ENCODE data around the gene CELF3. TPM values are rescaled to one million over a fixed set of nuclear protein-coding genes. Genes with fewer than 3 reads are reported as not detected.

CELF3 gene
- total RNA-seq, 4 donors from 2014 or later, result 1.4 TPM; not detected in 3

- TF ChIP-seq POLR2A (IDR thresholded peaks at IDR 0.05), result no peak
- TF ChIP-seq, protein P1, sequence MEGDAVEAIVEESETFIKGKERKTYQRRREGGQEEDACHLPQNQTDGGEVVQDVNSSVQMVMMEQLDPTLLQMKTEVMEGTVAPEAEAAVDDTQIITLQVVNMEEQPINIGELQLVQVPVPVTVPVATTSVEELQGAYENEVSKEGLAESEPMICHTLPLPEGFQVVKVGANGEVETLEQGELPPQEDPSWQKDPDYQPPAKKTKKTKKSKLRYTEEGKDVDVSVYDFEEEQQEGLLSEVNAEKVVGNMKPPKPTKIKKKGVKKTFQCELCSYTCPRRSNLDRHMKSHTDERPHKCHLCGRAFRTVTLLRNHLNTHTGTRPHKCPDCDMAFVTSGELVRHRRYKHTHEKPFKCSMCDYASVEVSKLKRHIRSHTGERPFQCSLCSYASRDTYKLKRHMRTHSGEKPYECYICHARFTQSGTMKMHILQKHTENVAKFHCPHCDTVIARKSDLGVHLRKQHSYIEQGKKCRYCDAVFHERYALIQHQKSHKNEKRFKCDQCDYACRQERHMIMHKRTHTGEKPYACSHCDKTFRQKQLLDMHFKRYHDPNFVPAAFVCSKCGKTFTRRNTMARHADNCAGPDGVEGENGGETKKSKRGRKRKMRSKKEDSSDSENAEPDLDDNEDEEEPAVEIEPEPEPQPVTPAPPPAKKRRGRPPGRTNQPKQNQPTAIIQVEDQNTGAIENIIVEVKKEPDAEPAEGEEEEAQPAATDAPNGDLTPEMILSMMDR (IDR thresholded peaks at IDR 0.05), result no peak
- intact Hi-C loops (cut with DNase I), result no loop called here
- DNase-seq, result no peak
- peaks cover 3% of the 10 kb centered on the region for H3K27me3 ChIP-seq
- no peaks in the 10 kb centered on the region for H3K9me3 ChIP-seq
- no peaks in the 10 kb centered on the region for H3K36me3 ChIP-seq
- WGBS, 2 donors, result 42 to 50% methylated on average over 14 to 19 of the region's 19 CpGs
- no peak overlapping the region for H3K4me3 ChIP-seq (replicated peaks in 1 of 3)
- no peaks in the 10 kb centered on the region for H3K4me1 ChIP-seq
- H3K27ac ChIP-seq, result no peak overlapping the region
These were observed 11.8 kb upstream of the CELF3 start for GRCh38 chr1:151728151-151729054.

GRCh38 chr1:151723726-151724370 is 7.2 kb upstream of the CELF3 start:
- Histone ChIP-seq H3K9me3 (no peaks in the 10 kb centered on the region), H3K4me3 (replicated peaks in 1 of 3) (no peak overlapping the region), H3K27me3 (peaks cover 4% of the 10 kb centered on the region), H3K36me3 (no peaks in the 10 kb centered on the region), H3K27ac (no peak overlapping the region), H3K4me1 (peaks cover 6 to 17% of the 10 kb centered on the region in 2 donors)
- TF ChIP-seq POLR2A (IDR thresholded peaks at IDR 0.05), result no peak
- TF ChIP-seq, protein P1 (IDR thresholded peaks at IDR 0.05), result no peak
- DNase-seq, result no peak
- 40 to 48% methylated on average over 3 of the region's 3 CpGs for WGBS, 2 donors
- intact Hi-C loops (cut with DNase I), result no loop called here

DNA sequence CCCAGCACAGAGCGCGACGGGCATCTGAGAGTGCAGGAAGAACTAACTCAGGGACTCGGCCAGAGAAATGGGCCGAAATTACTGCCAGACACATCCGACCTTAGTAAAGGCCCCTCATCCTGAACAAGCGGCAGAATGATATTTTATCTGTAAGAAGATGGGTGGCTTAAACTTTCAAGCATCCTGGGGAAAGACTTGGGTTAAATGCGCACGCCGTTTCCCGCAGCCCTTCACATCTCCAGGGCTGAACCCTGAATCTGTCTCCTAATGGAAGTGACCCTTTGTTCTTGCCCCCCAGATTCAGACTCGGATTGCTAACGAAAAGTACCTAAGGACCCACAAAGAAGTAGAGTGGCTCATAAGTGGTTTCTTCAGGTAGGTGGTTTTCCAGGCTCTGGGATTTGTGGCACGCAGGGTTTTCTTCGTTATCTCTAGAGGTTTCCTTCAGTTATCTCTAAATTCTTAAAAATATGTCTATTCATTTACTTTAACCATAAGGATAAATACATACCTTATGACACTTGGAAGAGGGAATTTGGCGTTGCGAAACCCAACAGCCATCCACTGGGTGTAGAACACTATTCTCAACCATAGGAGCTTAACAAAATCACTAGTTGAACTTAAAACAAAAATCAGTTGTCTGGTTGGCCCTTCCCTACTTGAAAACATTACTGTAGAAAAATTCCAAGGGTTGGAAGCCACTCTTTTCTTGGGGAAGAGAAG is 5.3 kb upstream of the CELF3 start:
- no peaks in the 10 kb centered on the region for H3K36me3 ChIP-seq
- H3K4me1 ChIP-seq, result peaks cover 6 to 24% of the 10 kb centered on the region in 2 donors
- TF ChIP-seq POLR2A (IDR thresholded peaks at IDR 0.05), result no peak
- TF ChIP-seq, protein P1 (IDR thresholded peaks at IDR 0.05), result no peak
- WGBS, 2 donors, result 24 to 32% methylated on average over 14 to 17 of the region's 17 CpGs
- no peak for DNase-seq
- peaks cover 4% of the 10 kb centered on the region for H3K27me3 ChIP-seq
- no peak overlapping the region for H3K27ac ChIP-seq
- intact Hi-C loops (cut with DNase I), result no loop called here
- H3K9me3 ChIP-seq, result no peaks in the 10 kb centered on the region
- H3K4me3 ChIP-seq (replicated peaks in 1 of 3), result peak overlapping the region in 1 of 3 donors; percentile 25

- Histone ChIP-seq H3K36me3 (no peaks in the 10 kb centered on the region), H3K9me3 (no peaks in the 10 kb centered on the region), H3K4me1 (peaks cover 6 to 29% of the 10 kb centered on the region in 2 donors), H3K27ac (peak within 1 kb of the TSS in 1 of 3 donors; percentile 15), H3K4me3 (replicated peaks in 1 of 3) (peak within 1 kb of the TSS in 1 of 3 donors; percentile 25), H3K27me3 (peaks cover 7% of the 10 kb centered on the region)
- WGBS, 2 donors, result 14 to 28% methylated on average over 10 to 19 of the region's 44 CpGs
- intact Hi-C loops (cut with DNase I), result no loop called here
- DNase-seq, result no peak
- TF ChIP-seq, protein P1 (IDR thresholded peaks at IDR 0.05), result no peak
- TF ChIP-seq POLR2A (IDR thresholded peaks at IDR 0.05), result no peak
These were observed 4.6 kb upstream of the CELF3 start, which contains the start of gene RIIAD1 for GRCh38 chr1:151720974-151721787. Gene RIIAD1 (plus strand): TSS chr1:151721522. CDS start chr1:151721537, 15 bp downstream.

All from thyroid gland (tissue), 4 donors.